NCI-H446 (cell line): ENCODE results near the gene PREP.
"Not testable (repeated sequence)": the region's sequence is repeated elsewhere in the genome, so short reads cannot be mapped to it uniquely, and the experiment has no call there.

Source experiments
- DNase-seq, 2 experiments: peaks; one replicate each; lab custom pipeline; 2025; lab: John Stamatoyannopoulos, UW

PREP gene

GRCh38 chr6:105344881-105345370, 58.0 kb downstream of the PREP start:
- no peak for DNase-seq

GRCh38 chr6:105338350-105338983, 64.4 kb downstream of the PREP start:
- not testable (repeated sequence) for DNase-seq

- no peak for DNase-seq
Measured at GRCh38 chr6:105336986-105337385, 65.9 kb downstream of the PREP start.

- DNase-seq, result no peak
Measured at GRCh38 chr6:105332576-105332975, 70.3 kb downstream of the PREP start.

GRCh38 chr6:105331927-105332326, 71.0 kb downstream of the PREP start:
- no peak for DNase-seq

- no peak for DNase-seq
Measured at GRCh38 chr6:105330913-105331312, 72.0 kb downstream of the PREP start.

- no peak for DNase-seq
Measured at GRCh38 chr6:105330364-105330763, 72.5 kb downstream of the PREP start.

- DNase-seq, result peak in 1 of 2 experiments; percentile 31
Measured at GRCh38 chr6:105326833-105327770, 75.8 kb downstream of the PREP start.

- no peak for DNase-seq
Measured at GRCh38 chr6:105326216-105326615, 76.7 kb downstream of the PREP start.

- no peak for DNase-seq
Measured at GRCh38 chr6:105324386-105324950, 78.4 kb downstream of the PREP start.

GRCh38 chr6:105322499-105323225, 80.2 kb downstream of the PREP start:
- peak in 1 of 2 experiments; percentile 31 for DNase-seq

GRCh38 chr6:105321728-105322127, 81.2 kb downstream of the PREP start:
- no peak for DNase-seq

GRCh38 chr6:105321207-105321606, 81.7 kb downstream of the PREP start:
- DNase-seq, result no peak

- DNase-seq, result peak; percentile 23 to 52
Measured at GRCh38 chr6:105320765-105321164, 82.1 kb downstream of the PREP start.

GRCh38 chr6:105320271-105320670, 82.6 kb downstream of the PREP start:
- no peak for DNase-seq

- DNase-seq, result no peak
Measured at GRCh38 chr6:105319331-105319730, 83.6 kb downstream of the PREP start.

GRCh38 chr6:105318660-105319059, 84.2 kb downstream of the PREP start:
- peak in 1 of 2 experiments; percentile 33 for DNase-seq

- no peak for DNase-seq
Measured at GRCh38 chr6:105317607-105318533, 85.0 kb downstream of the PREP start.

- DNase-seq, result no peak
Measured at GRCh38 chr6:105313211-105313610, 89.7 kb downstream of the PREP start.

GRCh38 chr6:105310947-105311346, 91.9 kb downstream of the PREP start:
- DNase-seq, result no peak

GRCh38 chr6:105310371-105310770, 92.5 kb downstream of the PREP start:
- no peak for DNase-seq
